ENCODE measurements around the gene AHNAK.

- TF ChIP-seq, protein P1, sequence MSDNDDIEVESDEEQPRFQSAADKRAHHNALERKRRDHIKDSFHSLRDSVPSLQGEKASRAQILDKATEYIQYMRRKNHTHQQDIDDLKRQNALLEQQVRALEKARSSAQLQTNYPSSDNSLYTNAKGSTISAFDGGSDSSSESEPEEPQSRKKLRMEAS (IDR thresholded peaks at IDR 0.05; ENCODE audit: low read depth, low read length): peak; percentile 97
- TF ChIP-seq POLR2A (IDR thresholded peaks at IDR 0.05; ENCODE audit: extremely low read depth, insufficient read length): peak; percentile 19
- no peak for TF ChIP-seq CTCF (IDR thresholded peaks at IDR 0.05; ENCODE audit: low read depth, low read length)
Measured at GRCh38 chr11:62556108-62556874, 9.7 kb upstream of the AHNAK start.
